ENCODE results near the gene SLC22A9. TPM values are rescaled to one million over a fixed set of nuclear protein-coding genes. Genes with fewer than 3 reads are reported as not detected.
"Not testable (repeated sequence)": the region's sequence is repeated elsewhere in the genome, so short reads cannot be mapped to it uniquely, and the experiment has no call there.

SLC22A9 gene
- total and polyA plus RNA-seq, 2 of the 4 experiments (the other 2 are of a cell fraction) = not detected

DNA sequence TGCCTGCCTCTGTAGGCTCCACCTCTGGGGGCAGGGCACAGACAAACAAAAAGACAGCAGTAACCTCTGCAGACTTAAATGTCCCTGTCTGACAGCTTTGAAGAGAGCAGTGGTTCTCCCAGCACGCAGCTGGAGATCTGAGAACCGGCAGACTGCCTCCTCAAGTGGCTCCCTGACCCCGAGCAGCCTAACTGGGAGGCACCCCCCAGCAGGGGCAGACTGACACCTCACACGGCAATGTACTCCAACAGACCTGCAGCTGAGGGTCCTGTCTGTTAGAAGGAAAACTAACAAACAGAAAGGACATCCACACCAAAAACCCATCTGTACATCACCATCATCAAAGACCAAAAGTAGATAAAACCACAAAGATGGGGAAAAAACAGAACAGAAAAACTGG lies 66.2 kb downstream of the SLC22A9 start:
- H4K91ac ChIP-seq (ENCODE audit: insufficient read depth, low read depth, low read length); H2AK9ac ChIP-seq (replicated peaks; ENCODE audit: low read depth, low read length, poor library complexity); H3K27me3 ChIP-seq (ENCODE audit: control insufficient read depth, insufficient read depth, low read length); BruUV-seq (replicated peaks); H4K5ac ChIP-seq (ENCODE audit: low read depth, low read length); H3K36me3 ChIP-seq (ENCODE audit: control insufficient read depth, insufficient read depth, low read length); H4K8ac ChIP-seq (ENCODE audit: low read depth in 2 of 2, low read length in 2 of 2); H3K4me3 ChIP-seq (ENCODE audit: insufficient read depth, low read depth, low read length); H2AK5ac ChIP-seq (ENCODE audit: low read depth, low read length); H3K56ac ChIP-seq (ENCODE audit: extremely low read depth, insufficient read depth, low read length); H2BK20ac ChIP-seq (ENCODE audit: low read depth, low read length); H2BK120ac ChIP-seq (ENCODE audit: low read depth, low read length); H3K14ac ChIP-seq (replicated peaks; ENCODE audit: low read depth, low read length); H2AFZ ChIP-seq (replicated peaks; ENCODE audit: low read length, poor library complexity); H3K9me1 ChIP-seq (ENCODE audit: insufficient read depth, low read length); DNase-seq; H3K9me3 ChIP-seq (ENCODE audit: control insufficient read depth, insufficient read depth, low read length); H3K4me1 ChIP-seq (ENCODE audit: control insufficient read depth, insufficient read depth, low read length); H3K18ac ChIP-seq (ENCODE audit: low read depth, low read length); ATAC-seq (ENCODE audit: low read depth); dilution Hi-C loops (cut with HindIII; ENCODE audit: low sequenced_read_pairs, unreplicated experiment); POLR2A ChIA-PET (ENCODE audit: unreplicated experiment); intact Hi-C loops (cut with micrococcal nuclease); in situ Hi-C loops (cut with MboI; ENCODE audit: low sequenced_read_pairs); CTCF ChIA-PET; H2BK15ac ChIP-seq (ENCODE audit: low read depth, low read length); H3K9ac ChIP-seq (ENCODE audit: low read depth, low read length); H3K4ac ChIP-seq (ENCODE audit: low read depth, low read length); H4K20me1 ChIP-seq (ENCODE audit: insufficient read depth, low read length); H3K23ac ChIP-seq (ENCODE audit: low read depth, low read length); H2BK5ac ChIP-seq (ENCODE audit: low read depth, low read length, poor library complexity, severe bottlenecking); H3K4me2 ChIP-seq (ENCODE audit: low read depth, low read length); H3K27ac ChIP-seq (ENCODE audit: insufficient read depth, low read length); H3K79me1 ChIP-seq (ENCODE audit: low read depth in 1 of 2, low read length in 2 of 2): not testable (repeated sequence)
- no CpG with 5 or more reads among the region's 4 CpGs for WGBS, 2 experiments (ENCODE audit: extremely low coverage in 2 of 2, insufficient read length in 1 of 2)
